HG02642 (cell line): ENCODE results near the gene SEPTIN10.

Source experiments
- ATAC-seq: cut with Tn5 transposase; IDR thresholded peaks from one replicate; pipeline ENCODE4 v1.9.1; 2021; ENCODE audit warnings: mild to moderate bottlenecking; ENCODE audit not compliant: unreplicated experiment, poor library complexity

Gene SEPTIN10

DNA sequence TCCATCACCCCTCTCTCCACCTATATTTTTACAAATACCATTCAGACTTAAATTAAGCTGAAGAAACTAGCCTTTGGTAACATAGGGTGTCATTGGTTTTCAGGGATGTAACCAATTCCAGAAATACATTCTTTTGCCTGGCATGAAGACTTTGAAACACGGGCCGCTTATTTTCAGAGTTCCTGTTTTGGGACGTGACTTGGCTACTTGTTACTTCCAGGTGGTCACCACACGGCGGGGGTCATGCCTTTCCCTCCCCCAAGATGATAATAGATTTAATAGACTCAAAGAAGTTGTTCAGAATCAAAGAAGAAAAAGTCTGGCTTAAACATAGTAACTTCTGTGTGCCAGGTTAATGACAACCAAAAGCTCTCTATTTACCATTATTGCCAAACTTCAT lies 110.6 kb downstream of the SEPTIN10 start:
- ATAC-seq, result no peak

DNA sequence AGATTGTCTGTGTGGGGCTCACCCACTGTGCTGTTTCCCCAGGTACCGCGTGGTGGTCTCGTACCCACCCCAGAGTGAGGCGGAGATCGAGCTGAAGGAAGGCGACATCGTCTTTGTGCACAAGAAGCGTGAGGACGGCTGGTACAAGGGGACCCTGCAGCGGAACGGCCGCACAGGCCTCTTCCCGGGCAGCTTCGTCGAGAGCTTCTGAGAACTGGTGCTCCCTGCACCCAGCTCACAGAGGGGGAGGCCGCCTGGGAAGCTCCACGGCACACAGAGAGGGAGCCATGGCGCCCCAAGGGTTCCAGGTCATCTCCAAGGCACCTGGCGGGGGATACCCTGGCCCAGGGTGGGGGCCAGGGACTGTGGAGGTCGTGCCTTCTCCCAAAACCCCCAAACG lies 112.3 kb downstream of the SEPTIN10 start:
- no peak for ATAC-seq

- ATAC-seq, result no peak
These were observed 112.9 kb downstream of the SEPTIN10 start for GRCh38 chr2:109500910-109501309.

DNA sequence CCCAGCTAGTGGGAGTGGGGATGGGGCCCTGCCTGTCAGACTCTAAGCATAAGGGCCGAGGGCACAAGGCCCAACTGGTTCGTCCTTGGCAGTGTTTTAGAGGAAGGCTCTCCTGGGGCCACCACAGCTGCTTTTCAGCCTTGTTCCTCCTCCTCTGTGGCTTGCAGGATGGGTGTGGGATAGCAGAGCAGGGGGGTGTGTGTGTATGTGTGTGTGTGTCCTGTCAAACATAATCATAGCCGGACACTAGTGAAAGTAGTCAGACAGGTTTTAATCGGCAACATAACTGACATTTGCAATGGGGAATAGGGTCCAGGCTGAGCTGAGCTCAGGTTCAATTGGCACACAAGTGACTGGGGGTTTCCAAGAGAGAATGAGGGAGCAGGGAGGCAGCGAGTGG lies 114.2 kb downstream of the SEPTIN10 start:
- no peak for ATAC-seq

DNA sequence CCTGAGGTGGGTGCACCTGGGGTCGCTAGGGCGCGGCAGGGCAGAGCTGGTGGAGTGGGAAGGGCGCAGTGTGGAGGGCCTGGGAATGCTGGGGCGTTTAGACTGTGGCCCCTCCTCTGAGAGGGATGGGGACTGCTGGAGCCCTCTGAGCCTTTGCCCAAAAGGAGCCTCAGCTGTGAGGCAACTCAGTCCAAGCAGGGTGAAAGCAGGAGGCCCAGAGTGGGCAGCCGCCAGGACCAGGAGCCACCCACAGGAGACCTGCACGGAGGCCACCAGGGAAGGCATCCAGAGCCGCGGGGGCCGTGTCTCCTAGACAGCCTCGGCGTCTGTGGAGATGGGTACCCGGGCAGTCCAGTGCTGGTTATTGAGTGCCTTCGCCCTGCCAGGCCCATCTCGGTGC lies 114.9 kb downstream of the SEPTIN10 start:
- ATAC-seq, result no peak

GRCh38 chr2:109497911-109498870 lies 115.6 kb downstream of the SEPTIN10 start:
- no peak for ATAC-seq

- no peak for ATAC-seq
These were observed 116.3 kb downstream of the SEPTIN10 start for GRCh38 chr2:109497463-109497862.

DNA sequence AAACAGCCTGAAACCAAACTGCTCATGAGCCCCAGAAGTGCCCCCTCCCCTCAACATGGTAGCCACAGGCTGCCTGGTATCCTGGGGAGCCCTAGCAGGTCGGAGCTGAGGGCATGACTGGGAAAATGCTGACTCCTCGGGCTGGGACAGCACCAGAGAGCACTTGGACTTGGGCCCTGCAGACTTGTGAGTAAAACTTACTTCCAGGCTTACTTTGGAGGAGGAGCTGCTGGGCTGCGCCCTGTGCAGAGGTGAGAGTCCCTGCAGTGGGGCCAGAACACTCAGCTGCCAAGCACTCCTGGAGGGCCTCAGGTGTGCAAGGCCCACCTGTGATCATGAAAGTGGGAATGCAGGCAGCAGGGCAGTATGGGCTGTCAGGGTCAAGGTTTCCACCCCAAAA lies 119.4 kb downstream of the SEPTIN10 start:
- ATAC-seq, result no peak

- ATAC-seq, result no peak
These were observed 120.4 kb downstream of the SEPTIN10 start for GRCh38 chr2:109493176-109493935.
